Measurements from ENCODE around the gene KRTAP5-2. TPM values are rescaled to one million over a fixed set of nuclear protein-coding genes. Genes with fewer than 3 reads are reported as not detected.
"Not testable (repeated sequence)": the region's sequence is repeated elsewhere in the genome, so short reads cannot be mapped to it uniquely, and the experiment has no call there.

The KRTAP5-2 gene
- total and polyA plus RNA-seq, 2 donors = 0.11 TPM; not detected in 1

DNA sequence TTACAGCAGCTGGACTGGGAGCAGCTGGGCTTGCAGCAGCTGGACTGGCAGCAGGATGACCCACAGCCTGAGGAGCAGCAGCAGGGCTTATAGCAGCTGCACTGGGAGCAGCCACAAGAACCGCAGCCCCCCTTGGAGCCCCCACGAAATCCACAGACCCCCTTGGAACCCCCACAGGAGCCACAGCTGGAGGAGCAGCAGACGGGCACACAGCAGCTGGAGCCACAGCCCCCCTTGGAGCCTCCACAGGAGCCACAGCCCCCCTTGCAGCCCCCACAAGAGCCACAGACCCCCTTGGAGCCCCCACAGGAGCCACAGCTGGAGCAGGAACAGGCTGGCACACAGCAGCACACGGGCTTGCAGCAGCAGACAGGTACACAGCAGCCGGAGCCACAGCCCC lies 9.8 kb upstream of the KRTAP5-2 start:
- H3K4me1 ChIP-seq (ENCODE audit: control insufficient read depth in 2 of 2, insufficient read depth in 2 of 2, low read length in 2 of 2); H3K4me3 ChIP-seq (ENCODE audit: low read length in 2 of 2); H3K27ac ChIP-seq (ENCODE audit: low read depth in 1 of 2, low read length in 1 of 2); H3K36me3 ChIP-seq (ENCODE audit: control insufficient read depth in 2 of 2, insufficient read depth in 2 of 2, low read length in 1 of 2); H3K9me3 ChIP-seq (ENCODE audit: control insufficient read depth in 2 of 2, insufficient read depth in 1 of 2, low read length in 1 of 2); DNase-seq (ENCODE audit: low read depth in 6 of 9, low spot score in 9 of 9): not testable (repeated sequence)
- WGBS = 55% methylated on average over 5 of the region's 5 CpGs
- H3K27me3 ChIP-seq (ENCODE audit: control insufficient read depth in 2 of 2, insufficient read depth in 1 of 2, low read length in 1 of 2) = peaks cover 0 to 25% of the 10 kb centered on the region in 2 donors

DNA sequence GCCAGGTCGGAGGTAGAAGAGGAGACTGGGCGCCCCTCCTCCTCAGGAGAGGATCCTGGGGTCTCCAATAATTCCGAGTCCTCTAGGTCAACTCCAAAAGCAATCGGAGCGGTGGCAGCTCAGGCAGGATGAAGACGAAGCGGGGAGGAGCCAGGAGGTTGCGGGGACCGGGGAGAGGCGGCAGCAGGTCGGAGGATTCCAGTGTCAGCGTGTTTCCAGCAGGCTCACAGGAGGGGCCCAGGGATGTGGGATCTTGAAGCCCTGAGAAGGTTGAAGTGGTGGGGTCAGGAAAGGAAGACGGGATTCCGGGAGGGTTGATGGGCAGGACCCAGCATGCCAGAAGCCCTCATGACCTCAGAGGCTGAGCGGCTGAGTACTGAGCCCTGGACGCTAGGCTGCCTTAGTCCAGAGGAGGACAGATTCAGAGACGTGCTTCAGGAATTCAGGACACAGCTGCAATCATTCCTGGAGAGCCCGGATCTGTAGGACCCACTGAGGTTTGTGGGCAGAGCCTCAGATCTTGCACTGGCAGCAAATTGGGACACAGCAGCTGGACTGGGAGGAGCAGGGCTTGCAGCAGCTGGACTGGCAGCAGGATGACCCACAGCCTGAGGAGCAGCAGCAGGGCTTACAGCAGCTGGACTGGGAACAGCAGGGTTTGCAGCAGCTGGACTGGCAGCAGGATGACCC lies 9.2 kb upstream of the KRTAP5-2 start:
- H3K36me3 ChIP-seq (ENCODE audit: control insufficient read depth in 2 of 2, insufficient read depth in 2 of 2, low read length in 1 of 2); H3K4me3 ChIP-seq (ENCODE audit: low read length in 2 of 2); H3K4me1 ChIP-seq (ENCODE audit: control insufficient read depth in 2 of 2, insufficient read depth in 2 of 2, low read length in 2 of 2); DNase-seq (ENCODE audit: low read depth in 6 of 9, low spot score in 9 of 9); H3K27ac ChIP-seq (ENCODE audit: low read depth in 1 of 2, low read length in 1 of 2); H3K9me3 ChIP-seq (ENCODE audit: control insufficient read depth in 2 of 2, insufficient read depth in 1 of 2, low read length in 1 of 2): not testable (repeated sequence)
- H3K27me3 ChIP-seq (ENCODE audit: control insufficient read depth in 2 of 2, insufficient read depth in 1 of 2, low read length in 1 of 2) = peaks cover 0 to 25% of the 10 kb centered on the region in 2 donors
- WGBS = 60% methylated on average over 18 of the region's 18 CpGs

DNA sequence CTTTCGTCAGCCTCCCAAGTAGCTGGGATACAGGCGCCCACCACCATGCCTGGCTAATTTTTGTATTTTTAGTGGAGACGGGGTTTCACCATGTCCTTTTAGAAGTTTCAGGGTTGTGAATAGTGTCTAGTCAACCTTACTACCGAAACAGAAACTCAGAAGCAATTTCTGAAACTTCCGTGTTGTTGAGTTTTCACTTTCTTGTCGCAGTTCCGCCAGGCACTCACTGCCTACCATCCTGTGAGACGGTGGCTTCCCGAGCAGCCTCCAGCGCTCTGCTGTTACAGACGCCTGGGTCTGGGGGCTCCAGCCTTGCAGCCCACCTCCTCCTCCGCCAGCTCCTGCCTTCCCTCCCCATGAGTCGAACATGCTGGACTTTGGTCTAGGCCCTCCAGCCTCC lies 7.8 kb upstream of the KRTAP5-2 start:
- H3K27me3 ChIP-seq (ENCODE audit: control insufficient read depth in 2 of 2, insufficient read depth in 1 of 2, low read length in 1 of 2) = peaks cover 0 to 25% of the 10 kb centered on the region in 2 donors
- H3K4me3 ChIP-seq (ENCODE audit: low read length in 2 of 2) = not testable (repeated sequence)

DNA sequence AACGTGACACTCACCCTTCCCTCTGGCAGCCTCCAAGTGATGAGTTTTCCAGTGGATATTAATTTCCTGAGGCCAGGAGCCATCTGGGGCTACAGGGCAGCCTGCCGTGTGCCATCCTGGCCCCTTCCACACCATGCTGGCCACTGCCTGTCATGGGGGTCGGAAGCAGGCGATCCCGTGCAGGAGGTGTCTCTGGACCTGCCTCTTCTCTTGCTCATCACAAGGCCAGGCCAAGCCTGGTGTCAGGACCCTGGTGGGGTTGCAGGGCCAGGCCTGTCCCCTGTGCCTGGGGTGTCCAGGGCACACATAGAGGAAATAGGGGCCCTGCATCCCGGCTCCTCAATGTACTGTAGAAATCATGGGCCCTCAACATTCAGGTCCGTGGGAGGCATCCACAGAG lies 6.6 kb upstream of the KRTAP5-2 start:
- WGBS = 94% methylated on average over 7 of the region's 7 CpGs
- Histone ChIP-seq H3K36me3 (ENCODE audit: control insufficient read depth in 2 of 2, insufficient read depth in 2 of 2, low read length in 1 of 2) (no peaks in the 10 kb centered on the region), H3K4me3 (ENCODE audit: low read length in 2 of 2) (no peak overlapping the region), H3K4me1 (ENCODE audit: control insufficient read depth in 2 of 2, insufficient read depth in 2 of 2, low read length in 2 of 2) (no peaks in the 10 kb centered on the region), H3K9me3 (ENCODE audit: control insufficient read depth in 2 of 2, insufficient read depth in 1 of 2, low read length in 1 of 2) (no peaks in the 10 kb centered on the region), H3K27ac (ENCODE audit: low read depth in 1 of 2, low read length in 1 of 2) (no peak overlapping the region), H3K27me3 (ENCODE audit: control insufficient read depth in 2 of 2, insufficient read depth in 1 of 2, low read length in 1 of 2) (peaks cover 0 to 25% of the 10 kb centered on the region in 2 donors)
- no peak for DNase-seq (ENCODE audit: low read depth in 6 of 9, low spot score in 9 of 9)

More for the DNA sequence above, 7.8 kb upstream of the KRTAP5-2 start:
- H3K27ac ChIP-seq (ENCODE audit: low read depth in 1 of 2, low read length in 1 of 2); DNase-seq (ENCODE audit: low read depth in 6 of 9, low spot score in 9 of 9); H3K4me1 ChIP-seq (ENCODE audit: control insufficient read depth in 2 of 2, insufficient read depth in 2 of 2, low read length in 2 of 2); H3K9me3 ChIP-seq (ENCODE audit: control insufficient read depth in 2 of 2, insufficient read depth in 1 of 2, low read length in 1 of 2); H3K36me3 ChIP-seq (ENCODE audit: control insufficient read depth in 2 of 2, insufficient read depth in 2 of 2, low read length in 1 of 2): not testable (repeated sequence)
- WGBS = 90% methylated on average over 13 of the region's 13 CpGs

DNA sequence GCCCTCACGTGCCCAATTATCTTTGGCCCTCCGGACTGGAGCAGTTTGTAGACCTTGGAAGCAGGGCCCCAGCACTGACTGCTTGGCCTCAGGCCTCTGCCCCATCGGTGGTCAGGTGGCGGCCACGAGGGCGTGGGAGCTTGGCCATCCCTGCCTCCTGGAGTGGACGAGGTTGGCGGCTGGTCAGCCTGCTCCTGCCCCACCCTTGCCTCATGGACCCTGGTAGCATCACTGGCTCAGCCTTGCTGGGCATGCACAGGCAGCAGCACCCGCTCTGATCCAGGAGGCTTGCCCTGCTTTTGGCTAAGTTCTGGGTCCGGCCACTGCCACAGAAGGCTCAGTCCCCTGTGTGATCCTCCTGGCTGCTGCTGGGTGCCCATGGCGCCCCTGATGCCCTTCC lies 6.1 kb upstream of the KRTAP5-2 start:
- peaks cover 0 to 25% of the 10 kb centered on the region in 2 donors for H3K27me3 ChIP-seq (ENCODE audit: control insufficient read depth in 2 of 2, insufficient read depth in 1 of 2, low read length in 1 of 2)
- WGBS = 96% methylated on average over 11 of the region's 11 CpGs

DNA sequence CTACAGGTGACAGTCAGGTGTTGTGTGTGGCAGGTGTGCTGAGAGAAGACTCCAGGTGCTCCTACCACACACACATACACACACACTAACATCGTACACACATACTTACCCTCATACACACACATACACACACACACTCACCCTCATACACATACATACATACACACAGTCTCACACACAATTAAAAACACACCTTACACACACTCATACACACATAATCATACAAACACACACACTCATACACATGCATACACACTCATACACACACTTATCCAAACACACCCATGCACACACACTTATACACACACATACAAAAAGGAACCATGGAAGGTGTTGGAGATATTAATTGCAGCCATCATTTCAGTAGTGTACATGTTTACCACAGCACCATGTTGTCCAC lies 5.5 kb upstream of the KRTAP5-2 start:
- H3K4me1 ChIP-seq (ENCODE audit: control insufficient read depth in 2 of 2, insufficient read depth in 2 of 2, low read length in 2 of 2) = no peaks in the 10 kb centered on the region
- 94% methylated on average over 1 of the region's 1 CpG for WGBS
- no peak overlapping the region for H3K27ac ChIP-seq (ENCODE audit: low read depth in 1 of 2, low read length in 1 of 2)
- no peak for DNase-seq (ENCODE audit: low read depth in 6 of 9, low spot score in 9 of 9)
- H3K27me3 ChIP-seq (ENCODE audit: control insufficient read depth in 2 of 2, insufficient read depth in 1 of 2, low read length in 1 of 2) = peaks cover 0 to 25% of the 10 kb centered on the region in 2 donors
- no peak overlapping the region for H3K4me3 ChIP-seq (ENCODE audit: low read length in 2 of 2)
- H3K36me3 ChIP-seq (ENCODE audit: control insufficient read depth in 2 of 2, insufficient read depth in 2 of 2, low read length in 1 of 2) = no peaks in the 10 kb centered on the region
- H3K9me3 ChIP-seq (ENCODE audit: control insufficient read depth in 2 of 2, insufficient read depth in 1 of 2, low read length in 1 of 2) = no peaks in the 10 kb centered on the region

More for the DNA sequence above, 6.1 kb upstream of the KRTAP5-2 start:
- DNase-seq (ENCODE audit: low read depth in 6 of 9, low spot score in 9 of 9) = no peak
- Histone ChIP-seq H3K36me3 (ENCODE audit: control insufficient read depth in 2 of 2, insufficient read depth in 2 of 2, low read length in 1 of 2) (no peaks in the 10 kb centered on the region), H3K27ac (ENCODE audit: low read depth in 1 of 2, low read length in 1 of 2) (no peak overlapping the region), H3K4me3 (ENCODE audit: low read length in 2 of 2) (no peak overlapping the region), H3K4me1 (ENCODE audit: control insufficient read depth in 2 of 2, insufficient read depth in 2 of 2, low read length in 2 of 2) (no peaks in the 10 kb centered on the region), H3K9me3 (ENCODE audit: control insufficient read depth in 2 of 2, insufficient read depth in 1 of 2, low read length in 1 of 2) (no peaks in the 10 kb centered on the region)

DNA sequence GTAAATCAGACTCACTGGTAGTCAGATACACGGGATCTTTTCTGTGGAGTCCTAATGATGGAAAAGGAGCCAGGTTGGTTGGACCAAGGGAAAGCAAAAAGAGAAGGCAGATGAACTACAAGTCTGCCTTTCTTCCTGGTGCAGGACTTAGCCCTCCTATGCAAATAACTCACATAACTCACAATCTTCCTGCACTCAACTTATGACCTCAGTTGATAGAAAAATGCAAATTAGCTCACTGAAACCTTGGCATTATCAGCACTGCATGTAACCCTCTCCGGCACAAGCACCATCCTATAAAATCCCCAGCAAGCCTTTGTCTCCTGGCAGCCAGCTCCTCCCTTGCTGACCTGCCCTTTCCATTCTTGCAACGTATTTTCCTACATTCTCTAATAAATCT lies 3.6 kb upstream of the KRTAP5-2 start:
- H3K9me3 ChIP-seq (ENCODE audit: control insufficient read depth in 2 of 2, insufficient read depth in 1 of 2, low read length in 1 of 2); H3K27ac ChIP-seq (ENCODE audit: low read depth in 1 of 2, low read length in 1 of 2); H3K4me3 ChIP-seq (ENCODE audit: low read length in 2 of 2); DNase-seq (ENCODE audit: low read depth in 6 of 9, low spot score in 9 of 9); H3K36me3 ChIP-seq (ENCODE audit: control insufficient read depth in 2 of 2, insufficient read depth in 2 of 2, low read length in 1 of 2); H3K4me1 ChIP-seq (ENCODE audit: control insufficient read depth in 2 of 2, insufficient read depth in 2 of 2, low read length in 2 of 2): not testable (repeated sequence)
- 84% methylated on average over 3 of the region's 3 CpGs for WGBS
- peaks cover 0 to 23% of the 10 kb centered on the region in 2 donors for H3K27me3 ChIP-seq (ENCODE audit: control insufficient read depth in 2 of 2, insufficient read depth in 1 of 2, low read length in 1 of 2)

DNA sequence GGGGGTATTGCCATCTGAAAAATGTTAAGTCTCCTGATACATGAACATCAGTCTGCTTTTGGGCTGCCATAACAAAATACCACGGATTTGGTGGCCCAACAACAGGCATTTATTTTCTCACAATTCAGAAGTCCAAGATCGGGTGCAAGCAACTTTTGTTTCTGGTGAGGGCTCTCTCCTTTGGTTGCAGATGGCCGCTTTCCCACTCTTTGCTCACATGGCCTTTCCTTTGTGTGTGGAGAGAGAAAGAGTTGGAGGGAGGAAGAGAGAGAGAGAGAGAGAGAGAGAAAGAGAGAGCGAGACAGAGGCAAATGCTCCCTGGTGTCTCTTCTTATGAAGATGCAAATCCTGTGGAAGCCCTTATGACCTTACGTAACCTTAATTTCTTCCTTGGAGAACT lies 2.5 kb upstream of the KRTAP5-2 start:
- 79% methylated on average over 5 of the region's 5 CpGs for WGBS
- Histone ChIP-seq H3K27ac (ENCODE audit: low read depth in 1 of 2, low read length in 1 of 2) (no peak overlapping the region), H3K27me3 (ENCODE audit: control insufficient read depth in 2 of 2, insufficient read depth in 1 of 2, low read length in 1 of 2) (peaks cover 0 to 25% of the 10 kb centered on the region in 2 donors), H3K4me3 (ENCODE audit: low read length in 2 of 2) (no peak overlapping the region), H3K4me1 (ENCODE audit: control insufficient read depth in 2 of 2, insufficient read depth in 2 of 2, low read length in 2 of 2) (no peaks in the 10 kb centered on the region), H3K9me3 (ENCODE audit: control insufficient read depth in 2 of 2, insufficient read depth in 1 of 2, low read length in 1 of 2) (no peaks in the 10 kb centered on the region), H3K36me3 (ENCODE audit: control insufficient read depth in 2 of 2, insufficient read depth in 2 of 2, low read length in 1 of 2) (no peaks in the 10 kb centered on the region)
- DNase-seq (ENCODE audit: low read depth in 6 of 9, low spot score in 9 of 9) = no peak

DNA sequence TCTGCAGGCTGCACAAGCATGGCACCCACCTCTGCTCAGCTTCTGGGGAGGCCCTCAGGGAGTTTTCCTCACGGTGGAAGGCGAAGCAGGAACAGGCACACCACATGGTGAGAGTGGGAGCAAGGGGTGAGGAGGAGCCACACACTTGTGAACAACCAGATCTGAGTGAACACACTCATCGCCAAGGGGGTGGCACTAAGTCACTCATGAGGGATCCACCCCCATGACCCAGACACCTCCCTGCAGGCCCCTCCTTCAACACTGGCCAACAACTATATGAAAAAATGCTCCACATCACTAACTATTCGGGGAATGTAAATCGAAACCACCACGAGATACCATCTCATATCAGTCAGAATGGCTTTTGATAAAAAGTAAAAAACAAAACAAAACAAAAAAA lies 722 bp upstream of the KRTAP5-2 start:
- no peaks in the 10 kb centered on the region for H3K4me1 ChIP-seq (ENCODE audit: control insufficient read depth in 2 of 2, insufficient read depth in 2 of 2, low read length in 2 of 2)
- peaks cover 2 to 24% of the 10 kb centered on the region in 2 donors for H3K27me3 ChIP-seq (ENCODE audit: control insufficient read depth in 2 of 2, insufficient read depth in 1 of 2, low read length in 1 of 2)
- WGBS = 71% methylated on average over 6 of the region's 6 CpGs
- H3K27ac ChIP-seq (ENCODE audit: low read depth in 1 of 2, low read length in 1 of 2) = no peak overlapping the region
- H3K4me3 ChIP-seq (ENCODE audit: low read length in 2 of 2) = no peak overlapping the region
- H3K9me3 ChIP-seq (ENCODE audit: control insufficient read depth in 2 of 2, insufficient read depth in 1 of 2, low read length in 1 of 2) = no peaks in the 10 kb centered on the region
- DNase-seq (ENCODE audit: low read depth in 6 of 9, low spot score in 9 of 9) = no peak
- H3K36me3 ChIP-seq (ENCODE audit: control insufficient read depth in 2 of 2, insufficient read depth in 2 of 2, low read length in 1 of 2) = no peaks in the 10 kb centered on the region
